Tibial nerve (tissue), 4 donors: Measurements from ENCODE around the gene KIF2A. TPM values are rescaled to one million over a fixed set of nuclear protein-coding genes. Genes with fewer than 3 reads are reported as not detected.

ENCODE experiments used
- DNase-seq, 2 donors: peaks; one replicate each; pipeline ENCODE4 v3.0.0-alpha.2; 2019; ENCODE audit warnings: low spot score in 2 of 2
- H3K27ac ChIP-seq, 4 donors: fragments of 200-600 bp; sonication (generic) in 3 of 4; one replicate each; pipeline ENCODE4 v1.5.1; 2017 to 2019; ENCODE audit warnings: mild to moderate bottlenecking in 1 of 4
- H3K27me3 ChIP-seq, 2 donors: fragments of 200-600 bp; sonication (generic) in 1 of 2; one replicate each; pipeline versions ENCODE4 v1.5.1 to v1.6.0; 2017 to 2019
- H3K36me3 ChIP-seq, 3 donors: fragments of 200-600 bp; sonication (generic); one replicate each; pipeline ENCODE4 v1.5.1; 2018 to 2019
- H3K4me1 ChIP-seq, 4 donors: fragments of 200-600 bp; sonication (generic) in 3 of 4; one replicate each; pipeline ENCODE4 v1.5.1; 2017 to 2019
- H3K4me3 ChIP-seq, 4 donors: fragments of 200-600 bp; sonication (generic) in 3 of 4; one replicate each; pipeline ENCODE4 v1.5.1; 2017 to 2019; ENCODE audit warnings: mild to moderate bottlenecking in 1 of 4, moderate library complexity in 1 of 4
- H3K9me3 ChIP-seq, 4 donors: fragments of 200-600 bp; sonication (generic) in 3 of 4; one replicate each; pipeline ENCODE4 v1.5.1; 2017 to 2019
- EP300 ChIP-seq, 2 donors: sonication (generic); formaldehyde crosslinking; IDR thresholded peaks; one replicate each; pipeline ENCODE4 v1.6.1; 2017; ENCODE audit warnings: antibody characterized with exemption in 2 of 2, mild to moderate bottlenecking in 1 of 2
- POLR2A ChIP-seq, 2 donors: fragments of 450-650 bp; IDR thresholded peaks; one replicate each; pipeline ENCODE4 v1.6.1; 2017; ENCODE audit warnings: antibody characterized with exemption in 2 of 2, mild to moderate bottlenecking in 2 of 2, moderate library complexity in 2 of 2
- WGBS, 2 donors: methylation state at CpG; one replicate each; pipeline ENCODE4 v1.1.5; 2018; 5-methylcytosine and 5-hydroxymethylcytosine counted together
- total RNA-seq, 4 donors: library from RNA; depleted of rRNA; stranded (reverse); fragments of >200 nt; gene quantifications; one replicate each; pipeline ENCODE4 v1.1.0, GENCODE V29; 2016
- TF ChIP-seq, protein P1 (sequence below), 5 experiments: fragments of 200-600 bp in 3 of 5; fragments of 450-650 bp in 2 of 5; sonication (generic) in 3 of 5; IDR thresholded peaks; one replicate each; pipeline ENCODE4 v1.5.1; 2016 to 2019; ENCODE audit warnings: antibody characterized with exemption in 5 of 5, mild to moderate bottlenecking in 3 of 5, moderate library complexity in 2 of 5

Gene KIF2A
- total RNA-seq, 4 donors from 2014 or later, result 28.5 to 60.3 (median 44.9) TPM

GRCh38 chr5:62385816-62386400 is 79.9 kb downstream of the KIF2A start:
- TF ChIP-seq, protein P1, sequence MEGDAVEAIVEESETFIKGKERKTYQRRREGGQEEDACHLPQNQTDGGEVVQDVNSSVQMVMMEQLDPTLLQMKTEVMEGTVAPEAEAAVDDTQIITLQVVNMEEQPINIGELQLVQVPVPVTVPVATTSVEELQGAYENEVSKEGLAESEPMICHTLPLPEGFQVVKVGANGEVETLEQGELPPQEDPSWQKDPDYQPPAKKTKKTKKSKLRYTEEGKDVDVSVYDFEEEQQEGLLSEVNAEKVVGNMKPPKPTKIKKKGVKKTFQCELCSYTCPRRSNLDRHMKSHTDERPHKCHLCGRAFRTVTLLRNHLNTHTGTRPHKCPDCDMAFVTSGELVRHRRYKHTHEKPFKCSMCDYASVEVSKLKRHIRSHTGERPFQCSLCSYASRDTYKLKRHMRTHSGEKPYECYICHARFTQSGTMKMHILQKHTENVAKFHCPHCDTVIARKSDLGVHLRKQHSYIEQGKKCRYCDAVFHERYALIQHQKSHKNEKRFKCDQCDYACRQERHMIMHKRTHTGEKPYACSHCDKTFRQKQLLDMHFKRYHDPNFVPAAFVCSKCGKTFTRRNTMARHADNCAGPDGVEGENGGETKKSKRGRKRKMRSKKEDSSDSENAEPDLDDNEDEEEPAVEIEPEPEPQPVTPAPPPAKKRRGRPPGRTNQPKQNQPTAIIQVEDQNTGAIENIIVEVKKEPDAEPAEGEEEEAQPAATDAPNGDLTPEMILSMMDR (IDR thresholded peaks at IDR 0.05), result no peak
- TF ChIP-seq EP300 (IDR thresholded peaks at IDR 0.05), result no peak
- Histone ChIP-seq H3K9me3 (no peaks in the 10 kb centered on the region), H3K27ac (peak overlapping the region in 1 of 4 donors; percentile 52), H3K27me3 (no peaks in the 10 kb centered on the region), H3K4me3 (no peak overlapping the region), H3K36me3 (peaks cover 0 to 82% (median 0%) of the 10 kb centered on the region in 3 donors), H3K4me1 (peaks cover 0 to 10% (median 0%) of the 10 kb centered on the region in 4 donors)
- 91 to 95% methylated on average over 2 of the region's 2 CpGs for WGBS, 2 donors
- DNase-seq, result no peak

- no peaks in the 10 kb centered on the region for H3K9me3 ChIP-seq
- no peaks in the 10 kb centered on the region for H3K27me3 ChIP-seq
- no peak for DNase-seq
- H3K4me3 ChIP-seq, result no peak overlapping the region
- H3K4me1 ChIP-seq, result peaks cover 0 to 10% (median 0%) of the 10 kb centered on the region in 4 donors
- H3K36me3 ChIP-seq, result peaks cover 0 to 78% (median 0%) of the 10 kb centered on the region in 3 donors
- peak overlapping the region in 2 of 4 donors; percentile 21 to 29 for H3K27ac ChIP-seq
- TF ChIP-seq, protein P1 (IDR thresholded peaks at IDR 0.05), result no peak
- TF ChIP-seq POLR2A (IDR thresholded peaks at IDR 0.05) (no peak), EP300 (IDR thresholded peaks at IDR 0.05) (no peak)
Measured at GRCh38 chr5:62386824-62387223, 80.8 kb downstream of the KIF2A start.

GRCh38 chr5:62395210-62395950 is 89.4 kb downstream of the KIF2A start:
- DNase-seq, result no peak
- H3K27me3 ChIP-seq, result no peaks in the 10 kb centered on the region
- H3K4me3 ChIP-seq, result no peak overlapping the region
- H3K4me1 ChIP-seq, result no peaks in the 10 kb centered on the region
- no peak for TF ChIP-seq POLR2A (IDR thresholded peaks at IDR 0.05)
- no peak for TF ChIP-seq EP300 (IDR thresholded peaks at IDR 0.05)
- TF ChIP-seq, protein P1 (IDR thresholded peaks at IDR 0.05), result no peak
- no peak overlapping the region for H3K27ac ChIP-seq
- H3K9me3 ChIP-seq, result no peaks in the 10 kb centered on the region
- WGBS, 2 donors, result 93 to 94% methylated on average over 5 of the region's 5 CpGs
- peaks cover 2 to 95% (median 4%) of the 10 kb centered on the region in 3 donors for H3K36me3 ChIP-seq

GRCh38 chr5:62403411-62404250 is 97.6 kb downstream of the KIF2A start, which contains the start of gene DIMT1:
Gene DIMT1 (minus strand): TSS chr5:62403905. CDS start chr5:62403772, 133 bp downstream.
- TF ChIP-seq POLR2A (IDR thresholded peaks at IDR 0.05) (peak; percentile 19 to 82), EP300 (IDR thresholded peaks at IDR 0.05) (peak; percentile 85 to 93)
- TF ChIP-seq, protein P1 (IDR thresholded peaks at IDR 0.05), result no peak
- Histone ChIP-seq H3K9me3 (no peaks in the 10 kb centered on the region), H3K27ac (peak within 1 kb of the TSS; percentile 92 to 97 (median 94)), H3K4me1 (peaks cover 0 to 18% (median 10%) of the 10 kb centered on the region in 4 donors), H3K36me3 (peaks cover 0 to 33% (median 0%) of the 10 kb centered on the region in 3 donors), H3K27me3 (no peaks in the 10 kb centered on the region), H3K4me3 (peak within 1 kb of the TSS; percentile 76 to 98 (median 88))
- 0% methylated on average over 47 to 54 of the region's 66 CpGs for WGBS, 2 donors
- peak; percentile 90 to 94 for DNase-seq
